Stimulated activated naive CD8-positive, alpha-beta T cell treated with anti-CD3 and anti-CD28 coated beads, Interleukin-15, amount 100 ng/mL, for 72 hours (primary cell): Measurements from ENCODE around the gene CBFA2T2.
"Not testable (repeated sequence)": the region's sequence is repeated elsewhere in the genome, so short reads cannot be mapped to it uniquely, and the experiment has no call there.

Source experiments
- ATAC-seq: fragments of 150-1000 bp; cut with Tn5 transposase; 2 replicates; pipeline ENCODE4 v1.10.0; 2021; ENCODE audit warnings: mild to moderate bottlenecking, moderate library complexity
- DNase-seq, 2 donors: peaks; one replicate each; pipeline ENCODE4 v3.0.0; 2021 to 2022
- H3K27ac Mint-ChIP-seq, 2 donors: one replicate each; pipeline ENCODE4 v1.8.0; 2022; ENCODE audit warnings: mild to moderate bottlenecking in 2 of 2, mixed read lengths in 2 of 2, moderate library complexity in 2 of 2
- H3K27me3 Mint-ChIP-seq: one replicate; pipeline ENCODE4 v1.8.0; 2022; ENCODE audit warnings: mixed read lengths
- H3K4me1 Mint-ChIP-seq: one replicate; pipeline ENCODE4 v1.8.0; 2022; ENCODE audit warnings: mild to moderate bottlenecking, mixed read lengths
- H3K4me3 Mint-ChIP-seq, 2 donors: one replicate each; pipeline ENCODE4 v1.8.0; 2022; ENCODE audit warnings: mild to moderate bottlenecking in 2 of 2, mixed read lengths in 2 of 2, moderate library complexity in 1 of 2
- H3K9me3 Mint-ChIP-seq, 2 donors: one replicate each; pipeline ENCODE4 v1.8.0; 2022; ENCODE audit warnings: mixed read lengths in 2 of 2

Gene CBFA2T2

GRCh38 chr20:33483186-33483585 is 6.7 kb upstream of the CBFA2T2 start:
- peak overlapping the region in 1 of 2 donors; percentile 83 for H3K27ac Mint-ChIP-seq
- H3K9me3 Mint-ChIP-seq = not testable (repeated sequence)

GRCh38 chr20:33488201-33488600 is 1.7 kb upstream of the CBFA2T2 start:
- ATAC-seq (no peak), DNase-seq (no peak)
- no peaks in the 10 kb centered on the region for H3K4me1 Mint-ChIP-seq
- H3K27me3 Mint-ChIP-seq = no peaks in the 10 kb centered on the region
- H3K9me3 Mint-ChIP-seq = no peaks in the 10 kb centered on the region
- H3K4me3 Mint-ChIP-seq = no peak overlapping the region
- H3K27ac Mint-ChIP-seq = no peak overlapping the region

More at GRCh38 chr20:33483186-33483585, 6.7 kb upstream of the CBFA2T2 start:
- not testable (repeated sequence) for H3K27me3 Mint-ChIP-seq, H3K4me3 Mint-ChIP-seq, H3K4me1 Mint-ChIP-seq, ATAC-seq, DNase-seq

GRCh38 chr20:33488661-33489494 is 1.0 kb upstream of the CBFA2T2 start:
- not testable (repeated sequence) for ATAC-seq, H3K27me3 Mint-ChIP-seq, DNase-seq, H3K9me3 Mint-ChIP-seq, H3K4me1 Mint-ChIP-seq, H3K27ac Mint-ChIP-seq
- peak overlapping the region; percentile 64 to 87 for H3K4me3 Mint-ChIP-seq

- peak; percentile 98 for DNase-seq
- Mint-ChIP-seq H3K4me3 (peak overlapping the region; percentile 87 to 89), H3K9me3 (no peaks in the 10 kb centered on the region), H3K4me1 (no peaks in the 10 kb centered on the region), H3K27me3 (no peaks in the 10 kb centered on the region), H3K27ac (peak overlapping the region; percentile 65 to 97)
- ATAC-seq = peak; percentile 96
These were observed 337 bp upstream of the CBFA2T2 start for GRCh38 chr20:33489495-33490022.

GRCh38 chr20:33490934-33491656 is 1.2 kb downstream of the CBFA2T2 start:
- ATAC-seq = no peak
- H3K9me3 Mint-ChIP-seq = no peaks in the 10 kb centered on the region
- H3K27me3 Mint-ChIP-seq = no peaks in the 10 kb centered on the region
- no peak for DNase-seq
- H3K4me3 Mint-ChIP-seq = peak overlapping the region; percentile 87 to 89
- peaks cover 6% of the 10 kb centered on the region for H3K4me1 Mint-ChIP-seq
- H3K27ac Mint-ChIP-seq = peak overlapping the region; percentile 62 to 86

- ATAC-seq = no peak
- Mint-ChIP-seq H3K9me3 (no peaks in the 10 kb centered on the region), H3K27me3 (no peaks in the 10 kb centered on the region), H3K4me3 (no peak overlapping the region), H3K27ac (no peak overlapping the region), H3K4me1 (peaks cover 20% of the 10 kb centered on the region)
- DNase-seq = no peak
These were observed 3.3 kb downstream of the CBFA2T2 start for GRCh38 chr20:33493076-33493766.

GRCh38 chr20:33496776-33497175 is 6.9 kb downstream of the CBFA2T2 start:
- H3K4me1 Mint-ChIP-seq = peaks cover 26% of the 10 kb centered on the region
- not testable (repeated sequence) for H3K9me3 Mint-ChIP-seq, DNase-seq, H3K27ac Mint-ChIP-seq, ATAC-seq, H3K27me3 Mint-ChIP-seq, H3K4me3 Mint-ChIP-seq

GRCh38 chr20:33499355-33499754 is 9.5 kb downstream of the CBFA2T2 start:
- H3K27me3 Mint-ChIP-seq = no peaks in the 10 kb centered on the region
- peaks cover 26% of the 10 kb centered on the region for H3K4me1 Mint-ChIP-seq
- no peaks in the 10 kb centered on the region for H3K9me3 Mint-ChIP-seq
- no peak overlapping the region for H3K4me3 Mint-ChIP-seq
- no peak overlapping the region for H3K27ac Mint-ChIP-seq
- ATAC-seq (no peak), DNase-seq (no peak)

GRCh38 chr20:33501000-33501399 is 11.1 kb downstream of the CBFA2T2 start:
- Mint-ChIP-seq H3K4me3 (no peak overlapping the region), H3K27ac (peak overlapping the region in 1 of 2 donors; percentile 10), H3K4me1 (peaks cover 21% of the 10 kb centered on the region), H3K27me3 (no peaks in the 10 kb centered on the region), H3K9me3 (no peaks in the 10 kb centered on the region)
- ATAC-seq = no peak
- no peak for DNase-seq

GRCh38 chr20:33503564-33503963 is 13.7 kb downstream of the CBFA2T2 start:
- no peaks in the 10 kb centered on the region for H3K27me3 Mint-ChIP-seq

GRCh38 chr20:33506576-33506975 is 16.7 kb downstream of the CBFA2T2 start:
- no peak overlapping the region for H3K27ac Mint-ChIP-seq
- no peak overlapping the region for H3K4me3 Mint-ChIP-seq
- H3K9me3 Mint-ChIP-seq = peaks cover 0 to 14% of the 10 kb centered on the region in 2 donors
- DNase-seq (no peak), ATAC-seq (no peak)
- peaks cover 21% of the 10 kb centered on the region for H3K4me1 Mint-ChIP-seq
- H3K27me3 Mint-ChIP-seq = no peaks in the 10 kb centered on the region

More at GRCh38 chr20:33503564-33503963, 13.7 kb downstream of the CBFA2T2 start:
- Mint-ChIP-seq H3K27ac (no peak overlapping the region), H3K4me1 (peaks cover 22% of the 10 kb centered on the region), H3K4me3 (no peak overlapping the region), H3K9me3 (peaks cover 0 to 8% of the 10 kb centered on the region in 2 donors)
- DNase-seq (no peak), ATAC-seq (no peak)

- H3K4me1 Mint-ChIP-seq = peaks cover 21% of the 10 kb centered on the region
- H3K27me3 Mint-ChIP-seq = no peaks in the 10 kb centered on the region
- H3K9me3 Mint-ChIP-seq = peaks cover 0 to 14% of the 10 kb centered on the region in 2 donors
- no peak overlapping the region for H3K27ac Mint-ChIP-seq
- ATAC-seq = no peak
- H3K4me3 Mint-ChIP-seq = no peak overlapping the region
- DNase-seq = no peak
These were observed 17.6 kb downstream of the CBFA2T2 start for GRCh38 chr20:33507461-33507860.

GRCh38 chr20:33508015-33508414 is 18.1 kb downstream of the CBFA2T2 start:
- not testable (repeated sequence) for DNase-seq

GRCh38 chr20:33509057-33509456 is 19.2 kb downstream of the CBFA2T2 start:
- H3K4me3 Mint-ChIP-seq = not testable (repeated sequence)

More at GRCh38 chr20:33508015-33508414, 18.1 kb downstream of the CBFA2T2 start:
- peaks cover 21% of the 10 kb centered on the region for H3K4me1 Mint-ChIP-seq
- H3K27ac Mint-ChIP-seq, H3K27me3 Mint-ChIP-seq, ATAC-seq, H3K4me3 Mint-ChIP-seq: not testable (repeated sequence)
- peaks cover 0 to 14% of the 10 kb centered on the region in 2 donors for H3K9me3 Mint-ChIP-seq

GRCh38 chr20:33511876-33512275 is 22.0 kb downstream of the CBFA2T2 start:
- H3K27me3 Mint-ChIP-seq, ATAC-seq, H3K4me3 Mint-ChIP-seq, DNase-seq, H3K27ac Mint-ChIP-seq: not testable (repeated sequence)
- H3K4me1 Mint-ChIP-seq = peaks cover 25% of the 10 kb centered on the region
- peaks cover 0 to 14% of the 10 kb centered on the region in 2 donors for H3K9me3 Mint-ChIP-seq

More at GRCh38 chr20:33509057-33509456, 19.2 kb downstream of the CBFA2T2 start:
- Mint-ChIP-seq H3K4me1 (peaks cover 21% of the 10 kb centered on the region), H3K9me3 (peaks cover 0 to 14% of the 10 kb centered on the region in 2 donors)
- not testable (repeated sequence) for DNase-seq, ATAC-seq, H3K27me3 Mint-ChIP-seq, H3K27ac Mint-ChIP-seq
